Nephron progenitor cell (in vitro differentiated cells): Measurements from ENCODE around the gene NPAS1.

Experiments used
- DNase-seq: peaks from one replicate; pipeline ENCODE4 v3.0.0; 2021
- H3K27ac Mint-ChIP-seq: 2 replicates; pipeline ENCODE4 v1.8.0; 2021; ENCODE audit warnings: mild to moderate bottlenecking, moderate library complexity, mixed read lengths
- H3K27me3 Mint-ChIP-seq: 2 replicates; pipeline ENCODE4 v1.8.0; 2021; ENCODE audit warnings: mild to moderate bottlenecking, low read depth, mixed read lengths; ENCODE audit not compliant: poor library complexity
- H3K36me3 Mint-ChIP-seq: 2 replicates; pipeline ENCODE4 v1.8.0; 2021; ENCODE audit warnings: low read depth, mixed read lengths
- H3K4me1 Mint-ChIP-seq: 2 replicates; pipeline ENCODE4 v1.8.0; 2021; ENCODE audit warnings: mixed read lengths
- H3K4me3 Mint-ChIP-seq: 2 replicates; pipeline ENCODE4 v1.8.0; 2021; ENCODE audit warnings: mild to moderate bottlenecking, moderate library complexity, mixed read lengths
- H3K9me3 Mint-ChIP-seq: 2 replicates; pipeline ENCODE4 v1.8.0; 2021; ENCODE audit warnings: mild to moderate bottlenecking, moderate library complexity, mixed read lengths
- TF ChIP-seq, protein P1 (sequence below): fragments of 200-600 bp; sonication (generic); IDR thresholded peaks from 2 replicates; pipeline ENCODE4 v1.5.0; 2021; ENCODE audit warnings: antibody characterized with exemption

NPAS1 gene

DNA sequence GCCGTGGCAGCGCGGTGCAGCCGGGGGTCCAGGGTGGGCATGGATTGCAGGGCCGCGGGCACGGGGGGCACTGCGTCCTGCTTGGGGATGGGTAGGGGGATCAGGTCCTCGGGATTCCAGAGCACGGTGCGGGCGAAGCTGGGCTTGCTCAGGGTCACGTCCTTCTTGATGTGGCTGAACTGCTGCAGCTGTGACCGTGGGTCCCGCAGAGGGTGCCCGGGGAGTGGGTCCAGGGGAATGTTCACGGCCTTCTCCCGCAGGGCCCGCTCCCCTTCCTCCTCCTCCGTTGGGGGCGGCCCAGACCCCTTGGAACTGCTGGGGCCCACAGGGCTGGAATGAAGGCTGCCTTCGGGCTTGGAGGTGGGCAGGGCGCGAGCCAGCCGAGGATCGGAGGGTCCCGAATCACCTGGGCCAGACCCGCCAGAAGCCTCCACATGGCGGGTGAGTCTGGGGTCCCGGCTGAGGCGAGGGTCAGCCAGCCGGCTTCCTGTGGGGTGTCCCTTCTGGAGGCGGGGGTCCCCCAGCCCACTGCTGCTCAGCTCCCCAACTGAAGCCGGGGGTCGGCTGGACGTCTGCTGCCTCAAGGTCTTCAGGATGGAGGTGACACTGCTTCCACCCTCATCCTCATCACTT, 47.7 kb downstream of the NPAS1 start:
- Mint-ChIP-seq H3K36me3 (peaks cover 32% of the 10 kb centered on the region), H3K27ac (no peak overlapping the region), H3K4me1 (peaks cover 7% of the 10 kb centered on the region), H3K27me3 (no peaks in the 10 kb centered on the region), H3K4me3 (no peak overlapping the region), H3K9me3 (no peaks in the 10 kb centered on the region)
- no peak for DNase-seq
- TF ChIP-seq, protein P1, sequence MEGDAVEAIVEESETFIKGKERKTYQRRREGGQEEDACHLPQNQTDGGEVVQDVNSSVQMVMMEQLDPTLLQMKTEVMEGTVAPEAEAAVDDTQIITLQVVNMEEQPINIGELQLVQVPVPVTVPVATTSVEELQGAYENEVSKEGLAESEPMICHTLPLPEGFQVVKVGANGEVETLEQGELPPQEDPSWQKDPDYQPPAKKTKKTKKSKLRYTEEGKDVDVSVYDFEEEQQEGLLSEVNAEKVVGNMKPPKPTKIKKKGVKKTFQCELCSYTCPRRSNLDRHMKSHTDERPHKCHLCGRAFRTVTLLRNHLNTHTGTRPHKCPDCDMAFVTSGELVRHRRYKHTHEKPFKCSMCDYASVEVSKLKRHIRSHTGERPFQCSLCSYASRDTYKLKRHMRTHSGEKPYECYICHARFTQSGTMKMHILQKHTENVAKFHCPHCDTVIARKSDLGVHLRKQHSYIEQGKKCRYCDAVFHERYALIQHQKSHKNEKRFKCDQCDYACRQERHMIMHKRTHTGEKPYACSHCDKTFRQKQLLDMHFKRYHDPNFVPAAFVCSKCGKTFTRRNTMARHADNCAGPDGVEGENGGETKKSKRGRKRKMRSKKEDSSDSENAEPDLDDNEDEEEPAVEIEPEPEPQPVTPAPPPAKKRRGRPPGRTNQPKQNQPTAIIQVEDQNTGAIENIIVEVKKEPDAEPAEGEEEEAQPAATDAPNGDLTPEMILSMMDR = no peak

DNA sequence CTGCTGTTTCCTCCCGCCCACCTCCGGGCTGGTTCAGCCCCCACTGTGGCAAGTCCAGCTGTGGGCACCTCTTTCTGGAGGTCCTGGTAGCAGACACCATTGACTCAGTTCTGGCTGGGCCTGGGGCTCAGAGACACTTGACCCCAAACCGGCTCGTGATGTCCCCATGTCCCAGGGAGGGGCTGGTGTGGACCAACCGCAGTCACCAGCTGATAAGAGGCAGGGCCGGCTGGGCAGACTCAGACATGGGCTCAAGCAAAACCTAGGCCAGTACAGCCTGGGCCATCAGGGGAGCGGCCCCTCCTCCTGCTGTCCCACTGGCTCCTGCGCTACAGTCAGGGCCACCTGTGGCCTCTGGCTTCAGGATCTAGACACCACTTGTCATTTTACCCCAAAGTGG, 48.6 kb downstream of the NPAS1 start:
- Mint-ChIP-seq H3K4me1 (peaks cover 7% of the 10 kb centered on the region), H3K36me3 (peaks cover 32% of the 10 kb centered on the region), H3K27ac (no peak overlapping the region)

DNA sequence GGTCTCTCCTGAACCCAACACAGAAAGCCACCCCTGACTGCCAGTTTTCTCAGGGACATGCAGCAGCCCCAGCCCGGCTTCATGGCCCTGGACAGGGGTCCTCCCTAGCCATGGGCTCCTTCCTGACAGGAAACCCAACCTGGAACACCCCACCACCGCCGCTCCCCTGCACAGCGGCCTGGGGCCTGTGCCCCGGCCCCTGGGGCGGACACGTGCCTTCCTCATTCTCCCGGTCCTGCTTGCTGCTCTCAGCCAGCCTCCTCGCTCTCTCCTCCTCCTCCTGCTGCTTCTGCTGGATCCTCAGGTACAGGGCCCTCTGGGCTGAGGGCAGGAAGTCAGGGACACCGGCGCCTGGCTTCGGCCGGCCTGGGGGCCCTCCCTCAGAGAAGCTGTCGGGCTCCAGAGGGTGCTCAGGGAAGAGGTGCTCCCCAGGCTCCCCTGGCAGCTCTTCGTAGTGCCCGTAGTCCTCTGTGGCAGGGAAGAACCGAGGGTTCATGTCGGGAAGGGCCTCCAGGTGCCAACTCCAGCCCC, 49.3 kb downstream of the NPAS1 start:
- Mint-ChIP-seq H3K27ac (peak overlapping the region; percentile 95), H3K4me1 (peaks cover 8% of the 10 kb centered on the region), H3K4me3 (no peak overlapping the region), H3K27me3 (no peaks in the 10 kb centered on the region), H3K36me3 (peaks cover 37% of the 10 kb centered on the region), H3K9me3 (no peaks in the 10 kb centered on the region)
- TF ChIP-seq, protein P1 = no peak
- DNase-seq = no peak

More for the DNA sequence above, 48.6 kb downstream of the NPAS1 start:
- Mint-ChIP-seq H3K27me3 (no peaks in the 10 kb centered on the region), H3K4me3 (no peak overlapping the region), H3K9me3 (no peaks in the 10 kb centered on the region)
- TF ChIP-seq, protein P1 = no peak
- no peak for DNase-seq

DNA sequence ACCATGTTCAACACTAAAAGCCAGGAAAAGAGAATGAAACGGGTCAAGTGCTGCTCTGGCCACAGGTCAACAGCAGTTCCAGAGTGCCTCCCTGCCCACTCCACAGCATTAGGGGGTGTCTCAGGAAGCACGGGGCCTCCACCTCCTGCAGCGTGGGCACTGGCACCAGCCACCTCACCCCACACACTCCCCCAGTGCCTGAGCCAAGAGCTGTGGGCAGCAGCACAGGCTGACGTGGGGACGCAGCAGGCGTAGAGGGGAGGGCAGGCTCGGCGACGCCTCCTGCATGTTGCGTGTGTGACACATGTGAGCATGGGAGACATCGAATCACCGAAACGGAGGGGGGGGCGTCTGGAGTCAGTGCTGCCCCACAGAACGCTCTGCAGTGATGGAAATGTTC, 50.2 kb downstream of the NPAS1 start:
- TF ChIP-seq, protein P1 = no peak

DNA sequence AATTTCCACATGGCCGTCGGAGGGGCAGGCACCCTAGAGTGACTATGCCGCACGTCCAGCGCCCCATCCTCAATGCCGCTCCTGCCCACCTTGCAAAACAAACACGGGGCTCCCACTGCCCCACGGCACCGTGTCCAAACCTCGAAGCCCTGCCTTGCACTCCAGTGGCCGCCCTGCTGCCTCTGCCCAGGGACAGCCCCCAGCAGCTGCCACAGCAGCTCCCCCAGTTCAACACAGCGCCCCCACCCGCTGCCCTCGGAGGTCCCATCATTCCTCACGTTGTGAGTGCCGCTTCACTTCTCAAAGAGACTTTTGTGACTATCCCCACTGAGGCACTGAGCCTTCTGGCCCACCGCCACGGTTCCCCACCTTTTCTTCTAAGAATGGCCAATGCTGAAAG, 51.1 kb downstream of the NPAS1 start:
- TF ChIP-seq, protein P1 = no peak
- DNase-seq = no peak
- H3K9me3 Mint-ChIP-seq = no peaks in the 10 kb centered on the region
- no peak overlapping the region for H3K4me3 Mint-ChIP-seq
- H3K27ac Mint-ChIP-seq = peak overlapping the region; percentile 92
- no peaks in the 10 kb centered on the region for H3K27me3 Mint-ChIP-seq
- H3K4me1 Mint-ChIP-seq = peaks cover 18% of the 10 kb centered on the region
- H3K36me3 Mint-ChIP-seq = peaks cover 36% of the 10 kb centered on the region

More for the DNA sequence above, 50.2 kb downstream of the NPAS1 start:
- no peak for DNase-seq
- no peak overlapping the region for H3K4me3 Mint-ChIP-seq
- H3K27ac Mint-ChIP-seq = peak overlapping the region; percentile 95
- peaks cover 11% of the 10 kb centered on the region for H3K4me1 Mint-ChIP-seq
- H3K36me3 Mint-ChIP-seq = peaks cover 34% of the 10 kb centered on the region
- H3K9me3 Mint-ChIP-seq = no peaks in the 10 kb centered on the region
- H3K27me3 Mint-ChIP-seq = no peaks in the 10 kb centered on the region

DNA sequence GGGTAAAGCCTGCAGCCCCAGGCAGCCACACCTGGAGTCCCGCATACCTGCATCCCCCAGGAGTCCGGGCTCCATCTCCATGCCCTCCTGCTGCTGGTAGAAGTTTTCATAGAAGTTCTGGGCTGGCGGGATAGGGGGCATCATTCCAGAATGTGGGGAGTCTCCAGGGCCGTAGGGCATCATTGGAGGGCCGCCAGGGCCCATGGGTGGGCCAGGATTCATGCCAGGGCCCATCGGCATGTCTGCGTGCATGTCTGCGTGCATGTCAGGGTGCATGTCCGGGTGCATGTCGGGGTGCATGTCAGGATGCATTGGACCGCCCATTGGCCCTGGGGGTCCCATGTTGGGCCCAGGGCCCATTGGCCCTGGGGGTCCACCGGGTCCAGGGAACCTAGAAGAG, 52.1 kb downstream of the NPAS1 start:
- no peaks in the 10 kb centered on the region for H3K27me3 Mint-ChIP-seq
- H3K36me3 Mint-ChIP-seq = peaks cover 41% of the 10 kb centered on the region
- no peak overlapping the region for H3K4me3 Mint-ChIP-seq

More for the DNA sequence above, 52.1 kb downstream of the NPAS1 start:
- no peaks in the 10 kb centered on the region for H3K9me3 Mint-ChIP-seq
- no peak for DNase-seq
- H3K27ac Mint-ChIP-seq = no peak overlapping the region
- TF ChIP-seq, protein P1 = no peak
- peaks cover 26% of the 10 kb centered on the region for H3K4me1 Mint-ChIP-seq
